Jurkat, Clone E6-1 (cell line): ENCODE results near the gene DOK7.
"Not testable (repeated sequence)": the region's sequence is repeated elsewhere in the genome, so short reads cannot be mapped to it uniquely, and the experiment has no call there.

Source experiments
- DNase-seq: peaks from one replicate; pipeline ENCODE4 v3.0.0-alpha.2; 2011; ENCODE audit warnings: low read depth, low spot score
- H3K4me3 ChIP-seq: 2 replicates; pipeline ENCODE4 v1.5.1; 2011; ENCODE audit warnings: mild to moderate bottlenecking, low read length, control low read depth, moderate library complexity

Gene DOK7

GRCh38 chr4:3452376-3452775, 10.7 kb upstream of the DOK7 start:
- no peak for DNase-seq
- H3K4me3 ChIP-seq: no peak overlapping the region

GRCh38 chr4:3455596-3455995, 7.5 kb upstream of the DOK7 start:
- DNase-seq, H3K4me3 ChIP-seq: not testable (repeated sequence)

DNA sequence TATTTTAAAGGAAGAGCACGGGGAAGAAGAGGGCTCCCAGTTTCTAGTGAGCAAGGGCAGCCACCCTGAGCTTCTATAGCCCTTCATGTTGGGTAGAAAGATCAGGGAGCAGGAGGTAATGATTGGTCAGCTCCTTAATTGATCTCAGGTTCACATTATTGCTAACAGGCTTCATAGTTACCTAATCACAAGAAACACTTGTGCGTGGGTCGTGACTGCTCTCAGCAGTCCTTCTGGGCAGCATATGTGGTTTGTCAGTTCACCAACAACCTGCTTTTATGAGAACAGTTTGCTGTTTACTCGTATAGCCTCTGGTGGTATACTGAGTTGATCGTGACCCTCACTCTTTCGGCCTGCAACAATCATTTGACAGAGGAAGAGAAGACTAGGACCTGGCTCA, 4.7 kb upstream of the DOK7 start:
- no peak overlapping the region for H3K4me3 ChIP-seq
- no peak for DNase-seq

GRCh38 chr4:3459156-3459555, 4.0 kb upstream of the DOK7 start:
- not testable (repeated sequence) for H3K4me3 ChIP-seq, DNase-seq

GRCh38 chr4:3460926-3461325, 2.2 kb upstream of the DOK7 start:
- DNase-seq: no peak
- H3K4me3 ChIP-seq: no peak overlapping the region

- H3K4me3 ChIP-seq: no peak overlapping the region
- no peak for DNase-seq
These were observed 1.4 kb upstream of the DOK7 start for GRCh38 chr4:3461515-3462291.

- DNase-seq: no peak
- no peak overlapping the region for H3K4me3 ChIP-seq
These were observed 751 bp upstream of the DOK7 start for GRCh38 chr4:3462321-3462789.

DNA sequence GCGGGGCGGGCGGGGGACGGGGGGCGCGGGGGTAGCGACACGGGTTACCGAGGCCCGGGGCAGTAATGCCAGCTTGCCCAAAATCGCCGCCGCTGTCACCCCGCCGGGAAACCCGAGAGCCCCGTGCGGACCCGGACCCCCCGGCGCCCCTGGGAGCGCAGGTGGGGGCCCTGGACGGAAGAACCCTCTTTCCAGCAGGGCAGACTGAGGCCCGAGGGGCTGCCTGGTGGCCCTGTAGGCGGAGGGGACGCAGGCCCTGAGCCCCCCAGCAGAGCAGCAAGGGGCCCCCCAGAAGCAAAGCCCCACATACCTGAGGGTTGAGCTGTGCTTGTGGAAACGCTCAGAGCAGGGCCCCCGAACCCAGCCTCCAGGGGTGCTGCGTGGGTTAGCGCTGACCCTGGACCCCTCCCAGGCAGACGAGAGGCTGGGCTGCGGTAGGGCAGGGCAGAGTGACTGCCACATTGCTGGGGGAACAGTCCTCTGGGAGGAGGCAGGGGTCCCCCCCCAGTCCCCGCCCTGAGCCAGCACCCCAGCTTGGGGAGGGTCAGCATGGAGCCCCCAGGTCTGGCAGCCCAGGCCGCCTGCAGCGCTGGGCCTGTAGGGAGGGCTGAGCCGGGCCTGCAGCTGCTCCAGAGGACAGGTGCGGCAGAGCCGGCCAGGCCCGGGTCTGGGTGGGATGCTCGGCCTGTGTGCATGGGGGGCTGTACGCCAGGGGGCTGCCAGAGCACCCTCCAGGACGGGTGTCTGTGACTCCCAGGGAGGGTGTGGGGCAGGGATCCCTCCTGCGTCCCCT, 646 bp downstream of the DOK7 start:
- no peak overlapping the region for H3K4me3 ChIP-seq

GRCh38 chr4:3464349-3464905, 1.3 kb downstream of the DOK7 start:
- H3K4me3 ChIP-seq: no peak overlapping the region
- no peak for DNase-seq

More for the DNA sequence above, 646 bp downstream of the DOK7 start:
- DNase-seq: no peak

GRCh38 chr4:3464911-3465697, 2.0 kb downstream of the DOK7 start:
- H3K4me3 ChIP-seq: no peak overlapping the region
- DNase-seq: no peak

DNA sequence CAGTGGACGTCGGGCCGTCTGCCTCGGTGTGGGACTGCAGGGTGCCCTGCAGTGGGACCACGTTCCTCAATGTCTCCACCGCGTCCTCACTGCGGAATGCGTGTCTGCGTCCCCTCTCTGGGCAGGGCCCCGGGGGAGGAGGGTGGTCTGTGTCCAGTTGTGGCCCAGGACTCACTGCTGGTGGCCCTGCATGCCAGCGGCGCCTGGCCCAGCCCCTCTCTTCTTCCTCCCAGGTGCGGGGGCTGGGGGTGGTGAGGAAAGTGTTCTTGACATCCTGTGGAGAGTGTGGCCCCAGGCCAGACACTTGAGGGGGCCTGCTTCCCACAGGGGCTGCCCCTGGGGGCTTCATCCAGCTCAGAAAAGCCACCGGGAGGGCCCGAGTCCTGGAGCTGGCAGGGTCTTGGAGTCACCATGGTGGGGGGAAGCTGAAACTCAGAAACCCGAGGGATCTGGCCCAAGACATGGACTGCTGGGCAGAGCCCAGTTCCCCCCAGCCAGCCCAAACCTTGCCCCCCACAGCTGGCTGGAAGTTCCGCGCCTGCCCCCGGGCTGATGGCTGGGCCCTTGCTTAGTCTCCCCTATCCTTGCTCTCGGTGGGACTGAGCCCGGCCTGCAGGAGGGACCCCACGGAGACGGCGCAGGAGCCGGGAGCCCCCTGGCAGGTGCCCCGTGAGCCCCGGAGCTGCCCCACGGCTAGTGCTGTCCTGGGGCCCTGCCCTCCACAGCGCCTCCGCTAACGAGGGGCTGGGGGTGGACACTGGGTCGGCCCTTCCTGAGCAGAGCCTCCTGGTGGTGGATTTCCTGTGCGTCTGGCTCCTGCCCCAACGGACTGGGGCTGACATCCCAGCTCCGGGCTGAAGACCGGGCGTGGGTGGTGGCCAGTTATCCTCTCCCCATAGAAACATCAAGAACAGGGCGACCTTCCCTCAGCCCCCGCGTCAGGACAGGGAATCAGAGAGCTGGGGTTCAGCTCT, 2.9 kb downstream of the DOK7 start:
- H3K4me3 ChIP-seq: no peak overlapping the region
- no peak for DNase-seq

- H3K4me3 ChIP-seq: no peak overlapping the region
- no peak for DNase-seq
These were observed 3.8 kb downstream of the DOK7 start for GRCh38 chr4:3466691-3467600.

DNA sequence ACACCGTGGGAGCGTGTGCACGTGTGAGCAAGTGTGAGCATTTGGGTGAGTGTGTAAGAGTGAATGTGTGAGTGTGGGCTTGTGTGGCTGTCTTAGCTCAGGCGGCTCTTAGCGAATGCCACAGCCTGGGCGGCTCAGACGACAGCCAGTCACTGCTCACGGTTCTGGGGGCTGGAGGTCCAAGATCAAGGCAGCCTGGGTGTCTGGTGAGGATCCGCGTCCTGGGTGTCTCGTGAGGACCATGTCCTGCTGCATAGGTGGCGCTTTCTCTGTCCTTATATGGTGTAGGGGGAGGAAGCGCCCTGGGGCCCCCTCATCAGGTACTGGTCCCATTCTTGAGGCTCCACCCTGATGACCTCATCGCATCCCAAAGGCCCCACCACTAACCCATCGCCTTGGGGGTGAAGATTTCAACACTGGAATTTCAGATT, 4.5 kb downstream of the DOK7 start:
- no peak overlapping the region for H3K4me3 ChIP-seq
- DNase-seq: no peak

DNA sequence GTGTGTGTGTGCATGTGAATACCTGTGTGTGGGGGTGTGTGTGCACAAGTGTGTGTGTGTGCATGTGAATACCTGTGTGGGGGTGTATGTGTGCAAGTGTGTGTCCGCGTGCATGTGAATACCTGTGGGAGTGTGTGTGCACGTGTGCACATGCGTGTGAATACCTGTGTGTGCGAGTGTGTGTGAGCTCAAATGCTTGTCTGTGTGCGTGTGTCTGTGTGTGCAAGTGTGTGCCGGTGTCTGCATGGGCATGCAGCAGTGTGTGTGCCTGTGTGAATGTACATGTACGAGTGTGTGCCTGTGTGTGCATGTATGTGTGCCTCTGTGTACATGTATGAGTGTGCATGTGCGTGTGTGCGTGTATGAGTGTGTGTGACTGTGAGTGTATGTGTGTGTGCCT, 5.0 kb downstream of the DOK7 start:
- no peak for DNase-seq
- no peak overlapping the region for H3K4me3 ChIP-seq

DNA sequence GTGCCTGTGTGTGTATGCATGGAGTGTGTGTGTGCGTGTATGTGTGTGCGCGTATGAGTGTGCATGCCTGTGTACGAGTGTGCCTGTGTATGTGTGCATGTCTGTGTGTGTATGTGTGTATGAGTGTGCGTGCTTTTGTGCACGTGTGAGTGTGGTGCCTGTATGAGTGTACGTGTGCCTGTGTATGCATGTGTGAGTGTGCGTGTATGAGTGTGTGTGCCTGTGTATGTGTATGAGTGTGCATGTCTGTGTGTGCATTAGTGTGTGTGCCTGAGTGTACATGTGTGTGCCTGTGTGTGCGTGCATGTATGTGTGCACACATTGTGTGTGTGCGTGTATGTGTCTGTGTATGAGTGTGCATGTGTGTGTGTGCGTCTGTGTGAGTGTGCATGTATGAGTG, 5.7 kb downstream of the DOK7 start:
- H3K4me3 ChIP-seq: no peak overlapping the region
- DNase-seq: no peak

DNA sequence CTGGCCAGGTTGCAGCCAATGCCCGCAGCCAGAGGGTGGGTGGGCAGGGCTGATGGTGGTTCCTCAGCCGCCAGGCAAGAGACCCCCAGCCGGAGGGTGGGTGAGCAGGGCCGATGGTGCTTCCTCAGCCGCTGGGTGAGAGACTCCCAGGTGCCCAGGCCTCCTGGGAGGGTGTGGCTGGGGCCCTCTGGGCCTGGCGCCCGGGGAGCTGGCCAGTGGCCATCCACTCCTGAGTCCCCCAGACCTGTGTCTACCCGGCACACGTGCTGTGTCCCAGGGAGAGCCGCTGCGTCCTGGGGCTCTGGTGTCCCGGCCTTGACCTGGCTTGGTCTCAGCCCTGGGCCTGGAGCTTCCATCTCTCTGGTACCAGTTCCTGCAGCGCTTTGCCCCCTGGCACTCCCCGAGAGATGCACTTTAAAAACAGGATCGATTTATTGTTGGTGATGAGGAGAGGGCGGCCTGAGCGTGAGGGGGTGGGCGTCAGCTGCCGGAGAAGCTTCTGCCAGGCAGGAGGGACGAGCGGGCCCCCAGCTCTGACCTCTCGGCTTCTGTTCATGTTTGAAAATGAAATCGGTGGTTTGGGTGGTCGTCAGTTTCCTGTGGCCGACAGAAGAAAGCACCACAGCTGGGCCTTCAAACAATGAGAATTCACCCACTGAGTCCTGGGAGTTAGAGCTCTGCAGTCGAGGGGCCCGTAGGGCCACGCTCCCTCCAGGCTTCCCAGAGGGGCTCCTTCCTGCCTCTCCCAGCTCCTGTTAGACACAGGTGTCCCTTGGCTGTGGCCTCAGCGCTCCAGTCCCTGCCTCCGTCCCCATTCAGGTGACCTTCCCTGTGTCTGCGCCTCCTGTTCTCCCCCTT, 6.5 kb downstream of the DOK7 start:
- no peak overlapping the region for H3K4me3 ChIP-seq
- DNase-seq: no peak
